Retinal pigment epithelial cell (primary cell): Measurements from ENCODE around the gene HEATR5A.

Source experiments
- DNase-seq: peaks from one replicate; pipeline ENCODE4 v3.0.0-alpha.2; 2010; ENCODE audit warnings: low read depth
- H3K4me3 ChIP-seq: 2 replicates; pipeline ENCODE4 v1.5.1; 2011; ENCODE audit warnings: mild to moderate bottlenecking, low read length, control low read depth, moderate library complexity
- TF ChIP-seq, protein P1 (sequence below): conservative IDR thresholded peaks from 2 replicates; pipeline ENCODE4 v1.5.1; 2011; ENCODE audit warnings: low read depth, low read length, control low read depth, inconsistent platforms

Gene HEATR5A

DNA sequence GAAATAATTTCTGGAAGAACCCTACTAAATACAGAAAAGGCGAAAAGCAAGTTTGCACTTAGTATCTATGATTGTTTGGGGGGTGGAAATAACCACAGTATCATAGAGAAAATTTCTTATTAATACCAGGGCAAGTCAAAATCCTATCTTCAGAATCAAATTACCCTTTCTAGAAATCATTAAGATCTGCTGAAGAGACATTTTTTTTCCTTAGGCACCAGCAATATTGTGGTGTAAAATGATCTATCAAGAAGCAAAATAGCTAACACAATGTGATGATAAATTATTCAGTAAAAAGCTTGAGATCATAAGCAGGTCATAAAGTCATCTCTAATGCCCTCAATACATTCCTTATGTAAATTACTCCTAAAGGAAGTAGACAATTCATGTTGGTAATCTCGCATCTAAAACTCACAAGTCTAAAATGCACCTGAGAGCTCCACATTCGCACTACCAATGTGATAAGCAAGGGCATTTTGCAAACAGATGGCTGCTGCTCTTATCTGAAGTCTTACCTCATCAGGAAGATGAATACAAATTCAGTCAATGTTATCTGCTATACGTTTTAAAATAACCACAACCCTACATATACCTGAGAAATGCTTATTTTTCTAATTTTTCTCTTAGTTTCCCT is 14.6 kb downstream of the HEATR5A start:
- TF ChIP-seq, protein P1, sequence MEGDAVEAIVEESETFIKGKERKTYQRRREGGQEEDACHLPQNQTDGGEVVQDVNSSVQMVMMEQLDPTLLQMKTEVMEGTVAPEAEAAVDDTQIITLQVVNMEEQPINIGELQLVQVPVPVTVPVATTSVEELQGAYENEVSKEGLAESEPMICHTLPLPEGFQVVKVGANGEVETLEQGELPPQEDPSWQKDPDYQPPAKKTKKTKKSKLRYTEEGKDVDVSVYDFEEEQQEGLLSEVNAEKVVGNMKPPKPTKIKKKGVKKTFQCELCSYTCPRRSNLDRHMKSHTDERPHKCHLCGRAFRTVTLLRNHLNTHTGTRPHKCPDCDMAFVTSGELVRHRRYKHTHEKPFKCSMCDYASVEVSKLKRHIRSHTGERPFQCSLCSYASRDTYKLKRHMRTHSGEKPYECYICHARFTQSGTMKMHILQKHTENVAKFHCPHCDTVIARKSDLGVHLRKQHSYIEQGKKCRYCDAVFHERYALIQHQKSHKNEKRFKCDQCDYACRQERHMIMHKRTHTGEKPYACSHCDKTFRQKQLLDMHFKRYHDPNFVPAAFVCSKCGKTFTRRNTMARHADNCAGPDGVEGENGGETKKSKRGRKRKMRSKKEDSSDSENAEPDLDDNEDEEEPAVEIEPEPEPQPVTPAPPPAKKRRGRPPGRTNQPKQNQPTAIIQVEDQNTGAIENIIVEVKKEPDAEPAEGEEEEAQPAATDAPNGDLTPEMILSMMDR: no peak
- no peak overlapping the region for H3K4me3 ChIP-seq
- no peak for DNase-seq

DNA sequence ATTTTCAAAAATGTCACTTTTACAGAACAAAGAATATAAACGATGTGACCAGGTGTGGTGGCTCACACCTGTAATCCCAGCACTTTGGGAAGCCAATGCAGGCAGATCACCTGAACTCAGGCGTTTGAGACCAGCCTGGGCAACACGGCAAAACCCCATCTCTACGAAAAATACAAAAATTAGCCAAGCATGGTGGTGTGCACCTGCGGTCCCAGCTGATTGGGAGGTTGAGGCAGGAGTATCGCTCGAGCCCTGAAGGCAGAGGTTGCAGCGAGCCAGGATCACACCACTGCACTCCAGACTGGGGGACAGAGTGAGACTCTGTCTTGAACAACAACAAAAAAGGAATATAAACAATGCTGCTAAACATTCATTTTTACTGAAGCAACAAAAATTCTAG is 15.2 kb downstream of the HEATR5A start:
- TF ChIP-seq, protein P1: no peak

DNA sequence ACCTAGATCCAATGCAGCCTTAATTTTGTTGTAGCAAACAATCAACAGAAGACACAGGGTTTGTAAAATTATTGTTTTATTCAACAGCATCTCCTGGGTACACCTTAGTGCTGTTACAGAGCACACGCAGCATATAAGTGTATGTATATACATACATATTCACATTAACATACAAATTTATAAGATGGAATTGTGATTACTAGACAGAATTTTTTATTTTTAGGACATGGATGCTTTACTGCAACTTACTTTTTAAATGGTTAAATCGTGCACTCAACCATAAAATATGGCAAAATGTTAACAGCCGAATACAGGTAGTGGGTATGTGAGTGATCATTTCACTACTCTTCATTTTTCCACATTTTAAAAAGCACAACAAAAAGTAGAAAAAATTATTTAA is 16.6 kb downstream of the HEATR5A start:
- H3K4me3 ChIP-seq: no peak overlapping the region
- no peak for DNase-seq
- TF ChIP-seq, protein P1: no peak

More for the DNA sequence above, 15.2 kb downstream of the HEATR5A start:
- no peak for DNase-seq
- H3K4me3 ChIP-seq: no peak overlapping the region

DNA sequence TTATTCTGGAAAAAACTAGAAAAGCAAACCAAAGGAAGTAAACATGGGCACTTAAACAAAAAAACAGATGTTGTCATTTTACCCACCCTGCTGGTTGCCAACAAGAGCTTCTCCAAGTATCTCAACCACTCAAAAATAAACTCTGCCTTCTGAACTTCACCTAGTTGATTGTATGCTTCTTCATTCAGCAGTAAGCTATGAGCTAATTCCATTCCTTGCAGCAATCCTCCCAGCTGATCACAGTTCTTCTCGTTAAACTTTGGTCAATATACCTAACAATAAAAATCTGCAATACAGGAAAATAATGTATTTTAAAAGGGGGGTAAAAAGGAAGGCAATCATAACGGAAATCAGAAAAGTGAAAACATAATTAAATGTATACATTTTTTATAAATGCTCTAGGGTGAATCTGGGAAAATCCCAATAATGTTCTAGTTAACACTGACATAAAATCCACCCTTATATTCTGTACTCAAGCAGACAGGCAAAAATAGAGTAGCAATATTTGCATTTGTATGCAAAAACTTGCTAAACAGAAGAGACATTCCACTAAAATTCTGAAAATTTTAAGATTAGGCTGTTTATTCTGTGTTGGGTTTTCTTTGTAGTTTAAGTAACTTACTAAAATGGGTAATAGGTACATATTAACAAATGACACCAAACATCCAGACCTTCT is 17.4 kb downstream of the HEATR5A start:
- no peak overlapping the region for H3K4me3 ChIP-seq
- no peak for DNase-seq
- TF ChIP-seq, protein P1: no peak

DNA sequence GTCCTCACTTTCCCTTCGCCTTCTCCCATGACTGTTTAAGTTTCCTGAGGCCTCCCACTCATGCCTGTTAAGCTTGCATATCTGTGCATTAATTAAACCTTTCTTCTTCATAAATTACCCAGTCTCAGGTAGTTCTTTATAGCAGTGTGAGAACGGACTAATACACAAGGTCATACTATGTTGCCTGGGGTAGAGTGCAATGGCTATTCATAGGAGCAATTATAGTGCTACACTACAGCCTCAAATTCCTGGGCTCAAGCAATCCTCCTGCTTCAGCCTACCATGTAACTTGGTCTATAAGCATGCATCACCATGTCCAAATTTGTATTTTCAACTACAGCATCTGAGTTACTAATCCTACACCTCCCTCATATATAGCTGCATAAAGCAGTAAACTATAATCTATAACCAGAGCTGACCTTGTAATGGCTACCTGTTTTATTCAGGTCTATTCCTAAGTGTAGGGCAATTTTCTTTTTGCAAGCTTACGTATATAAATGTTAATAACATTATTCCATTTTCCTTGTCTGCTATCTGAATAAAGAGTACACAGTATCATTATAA is 18.9 kb downstream of the HEATR5A start:
- no peak for DNase-seq
- H3K4me3 ChIP-seq: no peak overlapping the region
- TF ChIP-seq, protein P1: no peak

DNA sequence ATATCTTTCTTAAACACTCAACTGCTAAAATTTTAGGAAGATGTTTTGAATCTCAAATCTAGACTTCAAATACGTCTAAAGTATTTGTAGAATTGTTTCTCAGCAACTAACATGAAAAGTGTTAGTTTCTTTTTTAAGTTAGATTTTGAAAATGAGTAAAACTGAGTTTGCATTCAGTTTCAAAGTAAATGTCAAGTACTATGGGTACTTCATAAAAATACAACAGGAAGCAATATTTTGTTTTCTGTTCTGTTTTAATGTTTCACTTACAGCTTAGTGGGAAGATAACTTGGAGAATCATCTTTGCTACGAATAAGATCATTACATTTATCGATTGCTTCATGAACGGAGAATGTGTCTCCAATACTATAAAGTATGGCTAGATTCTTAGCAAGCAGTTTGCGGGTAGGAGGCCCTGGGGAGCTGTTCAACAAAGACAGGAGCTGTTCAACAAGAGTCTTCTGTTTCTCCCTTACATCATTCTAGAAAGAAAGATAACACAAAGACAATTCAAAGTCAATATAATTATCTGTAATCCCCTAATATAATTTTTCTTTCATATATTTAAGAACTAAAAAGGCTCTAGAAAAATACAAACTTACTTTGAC is 20.2 kb downstream of the HEATR5A start:
- DNase-seq: no peak
- H3K4me3 ChIP-seq: no peak overlapping the region
- TF ChIP-seq, protein P1: no peak
